ENCODE results near the gene MGAT5B.

- TF ChIP-seq CTCF (IDR thresholded peaks at IDR 0.05) = no peak
- no peak for TF ChIP-seq POLR2A (IDR thresholded peaks at IDR 0.05)
These were observed 99.6 kb downstream of the MGAT5B start for GRCh38 chr17:76967762-76968161.
